GM12878 (cell line): ENCODE results near the gene ARHGEF25. TPM values are rescaled to one million over a fixed set of nuclear protein-coding genes. Genes with fewer than 3 reads are reported as not detected.
A peak's percentile ranks its signal among the peaks of the same experiment; 100 is the strongest.

ENCODE experiments used
- ATAC-seq: fragments of 200-7000 bp; cut with Tn5 transposase; 3 replicates; pipeline ENCODE4 v1.9.1; 2020; ENCODE audit warnings: mild to moderate bottlenecking, moderate library complexity
- BruUV-seq: library from RNA; stranded (reverse); fragments of 400-500 nt; replicated peaks from 2 replicates; lab custom pipeline; 2021; lab: Mats Ljungman, UMichigan
- CTCF ChIA-PET: fragments of 300-600 bp; sonication (Branson Sonifier 250); formaldehyde crosslinking; extraction: SDS; loops from one replicate; lab custom pipeline; 2021; ENCODE audit warnings: inconsistent platforms; lab: Yijun Ruan, JAX
- POLR2A ChIA-PET: fragments of 350-600 bp; formaldehyde crosslinking; extraction: SDS; loops from one replicate; lab custom pipeline; 2021; ENCODE audit warnings: inconsistent platforms; lab: Charles Lee
- RAD21 ChIA-PET: fragments of 300-600 bp; sonication (Branson Sonifier 250); formaldehyde crosslinking; loops from one replicate; lab custom pipeline; 2023; ENCODE audit warnings: antibody characterized with exemption; ENCODE audit not compliant: unreplicated experiment; lab: Charles Lee
- SMC1A ChIA-PET: fragments of 300-600 bp; sonication (Branson Sonifier 250); formaldehyde crosslinking; loops from one replicate; lab custom pipeline; 2023; ENCODE audit not compliant: unreplicated experiment, uncharacterized antibody; lab: Charles Lee
- DNase-seq: peaks from one replicate; pipeline ENCODE4 v3.0.0-alpha.2; 2011; ENCODE audit warnings: low read depth, low spot score
- FAIRE-seq: peaks from 3 replicates; lab custom pipeline; 2011; peaks lifted over from hg19 to GRCh38; lab: Jason Lieb, UNC
- H2AFZ ChIP-seq: 2 replicates; pipeline ENCODE4 v1.6.0; 2011; ENCODE audit warnings: low read depth, low read length, control low read depth; ENCODE audit not compliant: control insufficient read depth
- H3K27ac ChIP-seq: 2 replicates; pipeline ENCODE4 v1.5.1; 2011; ENCODE audit warnings: control low read depth; ENCODE audit not compliant: control insufficient read depth, insufficient read depth
- H3K27me3 ChIP-seq, 2 experiments: replicated peaks in 1 of 2; 2 replicates each; pipeline versions ENCODE4 v1.6.0 to v1.6.1; 2011; ENCODE audit warnings: low read length in 1 of 2; ENCODE audit not compliant: control insufficient read depth in 2 of 2, insufficient read depth in 2 of 2
- H3K36me3 ChIP-seq, 2 experiments: 2 replicates each; pipeline ENCODE4 v1.5.1; 2011; ENCODE audit warnings: low read length in 1 of 2; ENCODE audit not compliant: control insufficient read depth in 2 of 2, insufficient read depth in 2 of 2
- H3K4me1 ChIP-seq: 2 replicates; pipeline ENCODE4 v1.6.1; 2011; ENCODE audit warnings: mild to moderate bottlenecking, low read length, moderate library complexity, mixed read lengths; ENCODE audit not compliant: control insufficient read depth, insufficient read depth
- H3K4me2 ChIP-seq: 2 replicates; pipeline ENCODE4 v1.6.0; 2011; ENCODE audit warnings: control low read depth; ENCODE audit not compliant: control insufficient read depth, insufficient read depth
- H3K4me3 ChIP-seq: fragments of 200-600 bp; sonication (generic); 2 replicates; pipeline ENCODE4 v1.5.1; 2016
- H3K79me2 ChIP-seq: 2 replicates; pipeline ENCODE4 v1.6.0; 2011; ENCODE audit warnings: low read length; ENCODE audit not compliant: control insufficient read depth, insufficient read depth
- H3K9ac ChIP-seq: 2 replicates; pipeline ENCODE4 v1.8.0; 2011; ENCODE audit warnings: low read length, control low read depth, mixed read lengths; ENCODE audit not compliant: control insufficient read depth, insufficient read depth
- H3K9me3 ChIP-seq: replicated peaks from 3 replicates; pipeline ENCODE4 v1.5.1; 2011; ENCODE audit warnings: mild to moderate bottlenecking, low read length; ENCODE audit not compliant: control insufficient read depth, insufficient read depth
- H4K20me1 ChIP-seq: 2 replicates; pipeline ENCODE4 v1.6.0; 2011; ENCODE audit not compliant: control insufficient read depth, insufficient read depth
- CBFB ChIP-seq: IDR thresholded peaks from 2 replicates; pipeline ENCODE4 v1.6.1; 2016; ENCODE audit warnings: antibody characterized with exemption, low read depth
- CEBPZ ChIP-seq: fragments of 150-350 bp; IDR thresholded peaks from 2 replicates; pipeline ENCODE4 v1.6.1; 2016; ENCODE audit warnings: low read depth, low read length
- ETV6 ChIP-seq, 2 experiments: fragments of 450-650 bp in 1 of 2; IDR thresholded peaks in 1 of 2; conservative IDR thresholded peaks in 1 of 2; 2 replicates each; pipeline ENCODE4 v1.6.1; 2014; ENCODE audit warnings: antibody characterized with exemption in 1 of 2, borderline replicate concordance in 1 of 2, low read depth in 1 of 2, mild to moderate bottlenecking in 1 of 2, moderate library complexity in 1 of 2
- FOS ChIP-seq: IDR thresholded peaks from 3 replicates; pipeline ENCODE4 v1.6.1; 2011; ENCODE audit warnings: borderline replicate concordance; ENCODE audit not compliant: insufficient read length; ENCODE audit errors: extremely low read depth
- HCFC1 ChIP-seq: fragments of 150-350 bp; IDR thresholded peaks from 2 replicates; pipeline ENCODE4 v1.6.1; 2014; ENCODE audit warnings: low read length
- HDGF ChIP-seq: fragments of 450-650 bp; IDR thresholded peaks from 2 replicates; pipeline ENCODE4 v1.6.1; 2016; ENCODE audit warnings: antibody characterized with exemption
- MTA3 ChIP-seq: IDR thresholded peaks from 2 replicates; pipeline ENCODE4 v1.6.1; 2012; ENCODE audit warnings: low read length, inconsistent platforms, borderline replicate concordance
- POLR2AphosphoS5 ChIP-seq: IDR thresholded peaks from 2 replicates; pipeline ENCODE4 v1.6.1; 2011; ENCODE audit warnings: mild to moderate bottlenecking, low read length, inconsistent platforms
- RCOR1 ChIP-seq: conservative IDR thresholded peaks from 2 replicates; pipeline ENCODE4 v1.6.1; 2012; ENCODE audit warnings: low read depth, low read length, improper control_type of control experiment
- SRF ChIP-seq, 2 experiments: IDR thresholded peaks; 2 replicates each; pipeline ENCODE4 v1.6.1; 2011; ENCODE audit warnings: low read depth in 2 of 2, low read length in 2 of 2, mild to moderate bottlenecking in 1 of 2, moderate library complexity in 1 of 2
- SUPT20H ChIP-seq: IDR thresholded peaks from 2 replicates; pipeline ENCODE4 v1.6.1; 2011; ENCODE audit warnings: low read depth, mild to moderate bottlenecking, low read length, moderate library complexity, borderline replicate concordance; ENCODE audit not compliant: control insufficient read depth
- TCF3 ChIP-seq: IDR thresholded peaks from 2 replicates; pipeline ENCODE4 v1.6.1; 2012; ENCODE audit warnings: low read depth, mild to moderate bottlenecking, low read length, borderline replicate concordance; ENCODE audit not compliant: insufficient read depth
- ZNF217 ChIP-seq: fragments of 450-650 bp; IDR thresholded peaks from 2 replicates; pipeline ENCODE4 v1.6.1; 2017; ENCODE audit warnings: antibody characterized with exemption, mild to moderate bottlenecking
- ZNF384 ChIP-seq: IDR thresholded peaks from 2 replicates; pipeline ENCODE4 v1.6.1; 2012; ENCODE audit warnings: low read depth, mild to moderate bottlenecking, low read length, improper control_type of control experiment, borderline replicate concordance
- WGBS: methylation state at CpG from one replicate; pipeline ENCODE4 v1.1.6; 2016; ENCODE audit warnings: low lambda C conversion rate; ENCODE audit not compliant: insufficient replicate concordance, insufficient coverage; ENCODE audit errors: missing lambda C conversion rate; 5-methylcytosine and 5-hydroxymethylcytosine counted together
- in situ Hi-C: fragments of 300-500 bp; cut with MboI; formaldehyde crosslinking; loops from 9 replicates; pipeline ENCODE4 v1.14.3; 2018; ENCODE audit warnings: mixed read lengths
- intact Hi-C: fragments of 100-400 bp; cut with micrococcal nuclease; formaldehyde crosslinking; loops from one replicate; pipeline ENCODE4 v1.14.2; 2022; ENCODE audit not compliant: unreplicated experiment
- polyA plus RNA-seq, 11 experiments: library from polyadenylated mRNA; depleted of rRNA in 4 of 11; unstranded in 6 of 11; stranded (reverse) in 5 of 11; fragments of >200 nt; fragmentation: Nextera tagmentation in 4 of 11; fragmentation: Illumina TruSeq in 1 of 11; extraction: Ambion mirVana in 4 of 11; extraction: Trizol in 1 of 11; gene quantifications; 1 replicate in 1 of 11; 2 replicates in 10 of 11; pipeline versions ENCODE4 v1.2.1 to v1.2.3, GENCODE V29; 2011 to 2016; ENCODE audit warnings: inconsistent platforms in 2 of 11, missing spikeins in 2 of 11, low read depth in 1 of 11
- total RNA-seq, 4 experiments: library from RNA; depleted of rRNA in 3 of 4; stranded (reverse); fragments of >200 nt in 3 of 4; fragmentation: Illumina TruSeq in 1 of 4; extraction: Trizol in 1 of 4; gene quantifications; 2 replicates each; pipeline versions ENCODE4 v1.2.1 to v1.2.3, GENCODE V29; 2013 to 2021
- TF ChIP-seq, protein P1 (sequence below): IDR thresholded peaks from 2 replicates; pipeline ENCODE4 v1.6.1; 2011; ENCODE audit warnings: low read depth, mild to moderate bottlenecking, low read length, moderate library complexity, borderline replicate concordance; ENCODE audit errors: extremely low read depth
- TF ChIP-seq, protein P2 (sequence below): fragments of 450-650 bp; formaldehyde crosslinking; IDR thresholded peaks from 2 replicates; pipeline ENCODE4 v1.4.0; 2020; ENCODE audit warnings: mild to moderate bottlenecking, moderate library complexity

Gene ARHGEF25
- total and polyA plus RNA-seq, 10 of the 15 experiments (the other 5 are each of a cell fraction or from before 2014, with no cell fraction given), result 0.08 to 4.5 (median 1.2) TPM; not detected in 3

GRCh38 chr12:57616383-57617101 is 5.3 kb downstream of the ARHGEF25 start:
- Histone ChIP-seq H3K79me2 (no peaks in the 10 kb centered on the region), H3K4me2 (no peak overlapping the region), H3K9me3 (no peaks in the 10 kb centered on the region), H2AFZ (no peak overlapping the region), H3K4me3 (no peak overlapping the region), H4K20me1 (no peaks in the 10 kb centered on the region), H3K4me1 (peaks cover 14% of the 10 kb centered on the region), H3K9ac (no peak overlapping the region), H3K36me3 (no peaks in the 10 kb centered on the region), H3K27ac (no peak overlapping the region), H3K27me3 (peaks cover 17 to 20% of the 10 kb centered on the region in 2 experiments; a peak in 3 of 4 replicates)
- FAIRE-seq (no peak), ATAC-seq (no peak), DNase-seq (no peak)
- in situ Hi-C loops, result no loop called here
- RAD21 ChIA-PET, result interaction anchor here (1.0 kb wide), 1 partner anchor 158 kb away, joined by 4 read pairs; no protein-coding TSS in a partner anchor
- CTCF ChIA-PET, result interaction anchor here (1.1 to 5.1 kb wide), 2 partner anchors 33 to 125 kb away, joined by 3 to 49 read pairs; no protein-coding TSS in a partner anchor
- TSS peak; percentile 41 for BruUV-seq
- 35% methylated on average over 3 of the region's 3 CpGs for WGBS
- intact Hi-C loops, result no loop called here
- SMC1A ChIA-PET, result interaction anchor here (1.4 kb wide), 1 partner anchor 33 kb away, joined by 3 read pairs; no protein-coding TSS in a partner anchor
- POLR2A ChIA-PET, result interaction anchor here (0.7 kb wide), 1 partner anchor 259 kb away, joined by 3 read pairs; no protein-coding TSS in a partner anchor
- no peak for TF ChIP-seq SUPT20H
- no peak for TF ChIP-seq SRF (IDR thresholded peaks at IDR 0.05; ENCODE audit: low read depth in 2 of 2, low read length in 2 of 2)
- no peak for TF ChIP-seq CEBPZ
- no peak for TF ChIP-seq CBFB
- TF ChIP-seq, protein P1, sequence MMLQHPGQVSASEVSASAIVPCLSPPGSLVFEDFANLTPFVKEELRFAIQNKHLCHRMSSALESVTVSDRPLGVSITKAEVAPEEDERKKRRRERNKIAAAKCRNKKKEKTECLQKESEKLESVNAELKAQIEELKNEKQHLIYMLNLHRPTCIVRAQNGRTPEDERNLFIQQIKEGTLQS, result no peak
- TF ChIP-seq ZNF217, result no peak
- TF ChIP-seq ZNF384, result no peak
- no peak for TF ChIP-seq HCFC1
- TF ChIP-seq FOS, result no peak
- no peak for TF ChIP-seq TCF3
- TF ChIP-seq, protein P2, sequence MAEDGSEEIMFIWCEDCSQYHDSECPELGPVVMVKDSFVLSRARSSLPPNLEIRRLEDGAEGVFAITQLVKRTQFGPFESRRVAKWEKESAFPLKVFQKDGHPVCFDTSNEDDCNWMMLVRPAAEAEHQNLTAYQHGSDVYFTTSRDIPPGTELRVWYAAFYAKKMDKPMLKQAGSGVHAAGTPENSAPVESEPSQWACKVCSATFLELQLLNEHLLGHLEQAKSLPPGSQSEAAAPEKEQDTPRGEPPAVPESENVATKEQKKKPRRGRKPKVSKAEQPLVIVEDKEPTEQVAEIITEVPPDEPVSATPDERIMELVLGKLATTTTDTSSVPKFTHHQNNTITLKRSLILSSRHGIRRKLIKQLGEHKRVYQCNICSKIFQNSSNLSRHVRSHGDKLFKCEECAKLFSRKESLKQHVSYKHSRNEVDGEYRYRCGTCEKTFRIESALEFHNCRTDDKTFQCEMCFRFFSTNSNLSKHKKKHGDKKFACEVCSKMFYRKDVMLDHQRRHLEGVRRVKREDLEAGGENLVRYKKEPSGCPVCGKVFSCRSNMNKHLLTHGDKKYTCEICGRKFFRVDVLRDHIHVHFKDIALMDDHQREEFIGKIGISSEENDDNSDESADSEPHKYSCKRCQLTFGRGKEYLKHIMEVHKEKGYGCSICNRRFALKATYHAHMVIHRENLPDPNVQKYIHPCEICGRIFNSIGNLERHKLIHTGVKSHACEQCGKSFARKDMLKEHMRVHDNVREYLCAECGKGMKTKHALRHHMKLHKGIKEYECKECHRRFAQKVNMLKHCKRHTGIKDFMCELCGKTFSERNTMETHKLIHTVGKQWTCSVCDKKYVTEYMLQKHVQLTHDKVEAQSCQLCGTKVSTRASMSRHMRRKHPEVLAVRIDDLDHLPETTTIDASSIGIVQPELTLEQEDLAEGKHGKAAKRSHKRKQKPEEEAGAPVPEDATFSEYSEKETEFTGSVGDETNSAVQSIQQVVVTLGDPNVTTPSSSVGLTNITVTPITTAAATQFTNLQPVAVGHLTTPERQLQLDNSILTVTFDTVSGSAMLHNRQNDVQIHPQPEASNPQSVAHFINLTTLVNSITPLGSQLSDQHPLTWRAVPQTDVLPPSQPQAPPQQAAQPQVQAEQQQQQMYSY (CRISPR knock-in tag), result no peak
- no peak for TF ChIP-seq RCOR1
- TF ChIP-seq ETV6 (conservative IDR thresholded peaks at IDR 0.05 in 1 of 2, IDR thresholded peaks at IDR 0.05 in 1 of 2; ENCODE audit: borderline replicate concordance in 1 of 2, low read depth in 1 of 2), result no peak
- no peak for TF ChIP-seq POLR2AphosphoS5
- TF ChIP-seq HDGF, result no peak
- no peak for TF ChIP-seq MTA3
